ENCODE results near the gene DNAJB13.
"Not testable (repeated sequence)": the region's sequence is repeated elsewhere in the genome, so short reads cannot be mapped to it uniquely, and the experiment has no call there.

The DNAJB13 gene, protein sequence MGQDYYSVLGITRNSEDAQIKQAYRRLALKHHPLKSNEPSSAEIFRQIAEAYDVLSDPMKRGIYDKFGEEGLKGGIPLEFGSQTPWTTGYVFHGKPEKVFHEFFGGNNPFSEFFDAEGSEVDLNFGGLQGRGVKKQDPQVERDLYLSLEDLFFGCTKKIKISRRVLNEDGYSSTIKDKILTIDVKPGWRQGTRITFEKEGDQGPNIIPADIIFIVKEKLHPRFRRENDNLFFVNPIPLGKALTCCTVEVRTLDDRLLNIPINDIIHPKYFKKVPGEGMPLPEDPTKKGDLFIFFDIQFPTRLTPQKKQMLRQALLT
- long read RNA-seq, donor 1, partial matches to known transcripts: 0 of 1 reads
- long read RNA-seq, donor 1, other reads (novel, unspliced or antisense): 0 of 1 reads
- long read RNA-seq, donor 2, partial matches to known transcripts: 0 of 1 reads
- long read RNA-seq, donor 2, other reads (novel, unspliced or antisense): 0 of 1 reads
- long read RNA-seq, donor 3: 0 reads
- long read RNA-seq, donor 4: 0 reads
- long read RNA-seq, donor 5: 0 reads
- long read RNA-seq, donor 6, partial matches to known transcripts: 0 of 1 reads
- long read RNA-seq, donor 6, other reads (novel, unspliced or antisense): 0 of 1 reads
- long read RNA-seq, donor 7: 0 reads
- long read RNA-seq, donor 8, partial matches to known transcripts: 0 of 2 reads
- long read RNA-seq, donor 8, other reads (novel, unspliced or antisense): 0 of 2 reads

DNA sequence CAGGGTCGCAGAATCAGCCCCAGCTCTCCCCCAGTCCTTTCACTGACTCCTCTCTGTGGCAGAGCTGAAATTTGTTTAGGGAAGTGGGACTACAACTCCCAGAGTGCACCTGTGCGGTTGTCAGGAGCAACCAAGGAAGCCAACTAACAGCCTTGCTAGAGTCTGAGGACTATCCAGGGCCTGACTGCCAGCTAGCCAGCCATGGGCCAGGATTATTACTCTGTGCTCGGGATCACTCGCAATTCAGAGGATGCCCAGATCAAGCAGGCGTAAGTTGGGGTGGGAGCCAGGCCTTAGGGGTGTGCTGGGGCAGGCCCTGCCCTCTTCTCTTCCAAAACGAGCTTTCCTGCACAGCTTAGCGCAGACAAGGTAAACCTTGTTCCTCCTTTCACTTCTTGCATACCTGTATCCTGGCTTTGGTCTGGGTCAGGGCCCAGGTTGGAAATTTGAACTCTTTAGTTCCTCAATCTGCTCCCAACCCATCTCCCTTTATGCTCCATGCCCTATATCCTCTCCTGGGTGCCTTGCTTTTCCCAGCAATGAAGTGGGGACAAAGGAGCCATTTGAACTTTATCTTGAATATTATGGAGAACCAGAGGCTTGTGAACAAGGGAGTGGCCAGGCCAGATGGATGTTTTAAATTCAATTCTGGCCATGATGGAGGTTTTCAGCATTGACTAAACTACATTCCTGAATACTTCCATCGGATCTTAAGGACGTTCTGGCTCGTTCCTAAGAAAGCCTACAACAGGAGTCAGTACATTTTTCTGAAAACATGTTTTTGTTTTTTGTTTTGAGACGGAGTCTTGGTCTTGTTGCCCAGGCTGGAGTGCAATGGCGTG, at the start of gene DNAJB13:
Gene DNAJB13 (plus strand): TSS at position 158 of the 842 bp plus-strand sequence. CDS start 44 bp downstream, at position 202.
- DNase-seq: no peak

DNA sequence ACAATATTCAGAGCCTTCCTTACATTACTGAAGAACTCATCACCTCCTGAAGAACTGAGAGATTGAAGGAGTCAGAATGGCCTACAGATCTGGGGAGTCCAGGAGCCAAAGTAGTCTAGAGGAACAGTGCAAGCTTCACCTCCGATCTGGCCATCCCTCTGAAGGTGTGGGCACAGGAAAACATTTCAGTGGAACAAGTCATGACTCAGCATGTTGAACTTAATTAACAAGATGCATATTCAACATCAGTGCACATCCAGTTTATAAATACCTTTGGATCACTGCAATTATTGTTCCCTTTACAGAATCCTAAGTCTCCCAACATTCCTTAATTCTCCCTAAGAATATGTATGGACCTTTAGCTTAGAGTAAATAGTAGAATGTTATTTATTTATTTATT, 48.5 kb upstream of the DNAJB13 start:
- DNase-seq: no peak

DNA sequence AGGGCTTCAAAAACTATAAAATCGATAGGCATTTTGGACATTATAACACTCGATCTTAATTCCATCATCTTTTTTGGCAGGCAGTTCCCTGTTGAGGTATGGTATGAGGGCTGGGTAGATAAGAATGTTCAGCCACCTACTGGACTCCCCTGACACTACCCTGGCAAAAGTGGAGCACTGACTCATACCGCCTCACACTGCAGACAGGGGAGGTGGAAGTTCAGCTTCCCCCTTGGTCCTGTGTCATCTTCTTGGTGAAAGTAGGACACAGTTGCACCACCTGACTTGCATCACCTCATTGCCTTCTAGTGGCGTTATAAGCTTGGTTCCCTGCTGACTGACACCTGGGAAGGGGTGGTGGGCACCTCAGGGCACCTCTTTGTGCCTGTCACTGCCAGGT, 43.6 kb upstream of the DNAJB13 start:
- no peak for DNase-seq

DNA sequence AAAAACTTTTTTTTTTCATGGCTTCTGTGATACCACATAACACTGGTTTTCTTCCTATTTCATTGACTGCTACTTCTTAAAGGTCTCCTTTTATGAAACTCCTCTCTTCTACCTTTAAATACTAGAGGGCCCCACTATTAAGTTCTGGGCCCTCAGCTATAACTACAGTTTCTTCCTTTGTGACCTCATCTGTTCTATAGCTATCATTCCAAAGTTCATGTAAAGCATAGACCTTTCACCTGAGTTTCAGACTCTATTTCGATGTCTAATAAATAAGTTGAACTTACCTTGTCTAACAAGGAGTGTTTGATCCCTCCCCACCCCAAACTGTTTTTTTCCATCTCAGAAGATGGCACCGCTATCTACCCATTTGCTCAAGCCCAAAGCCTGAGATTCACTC, 38.8 kb upstream of the DNAJB13 start:
- DNase-seq: no peak

DNA sequence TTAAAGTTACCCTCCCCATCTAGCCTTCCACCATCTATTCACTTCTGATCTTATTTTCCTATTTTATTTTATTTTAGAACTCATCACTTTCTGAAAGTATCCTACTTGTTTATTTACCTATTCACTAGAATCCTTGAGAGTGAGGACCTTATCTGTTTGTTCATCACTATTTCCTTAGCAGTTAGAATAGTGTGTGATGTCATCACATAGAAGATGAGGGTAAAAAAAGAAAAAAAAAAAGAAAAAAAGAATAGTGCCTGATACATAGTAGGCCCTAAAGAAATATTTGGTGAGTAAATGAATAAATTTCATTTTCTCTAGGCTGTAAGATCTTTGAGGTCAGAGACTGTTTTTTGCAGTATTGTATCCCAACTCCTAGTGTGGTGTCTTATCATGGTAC, 37.4 kb upstream of the DNAJB13 start:
- DNase-seq: no peak

DNA sequence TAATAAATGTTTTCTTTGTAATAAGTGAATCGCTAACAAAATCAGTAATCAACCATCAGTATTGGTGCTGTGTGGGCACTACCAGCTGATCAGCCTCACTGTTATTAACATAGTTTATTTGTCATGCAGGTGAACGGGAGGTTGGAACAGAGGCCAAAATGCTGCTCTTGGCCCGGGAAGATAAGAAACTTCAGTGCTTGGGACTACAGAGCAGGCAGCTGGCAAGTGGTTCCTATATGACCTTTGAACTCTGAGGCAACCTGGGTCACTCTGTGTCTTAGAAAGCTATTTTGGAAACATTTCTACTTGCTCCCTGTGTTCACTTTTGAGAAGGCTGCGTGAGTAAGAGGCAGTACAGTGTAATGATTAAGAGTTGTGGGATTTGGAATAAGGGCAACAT, 36.5 kb upstream of the DNAJB13 start:
- DNase-seq: no peak

DNA sequence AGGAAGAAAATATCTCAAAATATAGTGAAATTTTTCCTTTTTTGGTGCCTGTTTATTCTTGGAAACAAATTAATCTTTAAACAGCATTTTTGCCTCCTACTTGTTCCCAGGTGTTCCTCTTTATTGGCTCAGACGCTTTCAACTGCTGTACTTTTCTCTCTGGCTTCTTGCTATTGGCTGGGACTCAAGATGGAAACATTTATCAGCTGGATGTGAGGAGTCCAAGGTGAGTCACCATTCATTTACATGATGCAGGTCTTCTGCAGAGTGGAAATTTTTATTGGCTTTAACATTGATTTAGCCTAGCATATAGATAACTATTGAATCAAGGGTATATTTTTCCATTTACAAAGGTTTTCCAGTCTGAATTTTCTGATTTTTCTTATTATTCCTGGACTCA, 34.4 kb upstream of the DNAJB13 start:
- no peak for DNase-seq

DNA sequence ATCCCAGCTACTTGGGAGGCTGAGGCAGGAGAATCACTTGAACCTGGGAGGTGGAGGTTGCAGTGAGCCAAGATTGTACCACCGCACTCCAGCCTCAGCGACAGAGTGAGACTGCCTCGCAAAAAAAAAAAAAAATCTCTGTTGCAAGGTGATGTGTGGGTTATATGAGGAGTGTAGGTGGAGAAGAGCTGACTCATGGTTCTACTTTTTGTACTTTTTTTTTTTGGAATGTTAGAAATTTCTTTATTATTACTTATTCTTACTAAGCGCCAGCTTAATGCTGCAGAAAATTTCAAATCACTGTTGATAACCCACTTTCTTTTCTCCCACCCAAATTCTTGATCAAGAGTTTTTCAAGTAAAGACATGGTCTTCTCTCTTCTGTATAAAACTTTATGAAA, 29.6 kb upstream of the DNAJB13 start:
- DNase-seq: no peak

DNA sequence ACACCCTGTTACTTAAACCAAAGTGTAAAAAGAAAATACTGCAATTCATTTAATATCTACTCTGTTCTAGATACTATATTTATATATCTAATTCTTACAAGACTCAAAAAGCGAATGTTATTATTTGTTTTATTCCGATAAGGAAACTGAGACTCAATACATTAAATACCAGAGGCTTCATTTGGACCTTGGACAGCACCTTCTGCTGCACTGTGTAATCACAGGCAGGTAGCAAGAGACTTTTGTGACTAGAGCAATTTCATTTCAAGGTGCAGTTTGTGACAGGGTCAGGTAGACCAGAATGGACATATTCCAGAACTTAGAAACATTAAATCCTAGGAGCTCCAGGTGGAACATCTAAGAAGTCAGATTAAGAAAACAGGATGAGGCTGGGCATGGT, 21.4 kb upstream of the DNAJB13 start:
- DNase-seq: no peak

DNA sequence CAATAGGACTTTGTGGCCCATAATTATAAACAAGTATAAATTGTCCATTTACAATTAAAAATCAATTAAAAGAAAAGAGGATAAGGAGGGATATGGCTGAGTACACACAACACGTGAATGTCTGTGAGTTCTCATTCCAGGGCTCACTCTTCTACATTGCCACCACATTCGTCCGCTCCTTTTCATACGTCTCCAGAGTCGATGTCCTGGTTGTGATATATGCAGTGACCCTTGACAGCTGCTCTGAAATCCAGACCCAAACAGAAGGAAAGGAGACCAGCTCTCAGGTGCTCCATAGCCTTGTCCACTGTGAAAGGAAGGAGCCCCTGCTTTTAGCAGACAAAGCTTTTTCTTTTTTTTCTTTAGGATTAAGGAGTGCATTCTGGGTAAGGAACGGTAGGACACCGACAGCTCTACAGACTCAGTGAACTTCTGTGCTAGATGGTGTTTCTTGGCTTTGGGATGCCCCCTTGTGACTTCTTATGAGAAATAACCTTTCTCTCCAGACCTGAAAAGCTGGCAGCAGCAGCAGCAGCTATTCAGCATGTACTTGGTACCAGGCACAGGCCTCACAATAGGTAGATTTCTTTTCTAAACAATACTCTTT, 19.7 kb upstream of the DNAJB13 start:
- peak; percentile 6 for DNase-seq

DNA sequence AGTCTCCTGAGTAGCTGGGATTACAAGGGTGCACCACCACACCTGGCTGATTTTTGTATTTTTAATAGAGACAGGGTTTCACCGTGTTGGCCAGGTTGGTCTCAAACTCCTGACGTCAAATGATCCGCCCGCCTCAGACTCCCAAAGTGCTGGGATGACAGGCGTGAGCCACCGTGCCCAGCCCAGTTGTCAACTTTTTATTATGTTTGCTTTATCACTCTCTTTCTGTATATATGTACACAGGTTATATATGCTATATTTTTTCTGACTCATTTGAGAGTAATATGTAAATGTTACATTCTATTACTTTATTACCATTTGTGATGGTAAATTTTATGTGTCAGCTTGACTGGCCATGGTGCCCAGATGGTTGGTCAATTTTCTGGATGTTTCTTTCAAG, 18.9 kb upstream of the DNAJB13 start:
- no peak for DNase-seq

DNA sequence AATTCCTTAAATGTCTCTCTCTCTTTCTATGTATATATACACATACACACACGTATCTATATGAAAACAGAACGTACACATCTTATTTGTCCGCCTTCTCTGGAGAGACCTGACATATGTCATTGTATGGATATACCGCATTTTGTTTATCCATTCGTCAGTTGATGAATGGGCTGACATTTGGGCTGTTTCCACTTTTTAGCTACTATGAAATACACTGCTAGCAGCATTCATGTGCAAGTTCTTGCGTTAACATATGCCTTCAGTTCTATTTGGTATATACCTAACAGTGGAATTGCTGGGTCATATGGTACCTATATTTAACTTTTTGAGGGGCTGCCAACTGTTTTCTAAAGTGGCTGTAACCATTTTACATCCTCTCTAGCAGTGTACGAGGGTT, 18.0 kb upstream of the DNAJB13 start:
- no peak for DNase-seq

DNA sequence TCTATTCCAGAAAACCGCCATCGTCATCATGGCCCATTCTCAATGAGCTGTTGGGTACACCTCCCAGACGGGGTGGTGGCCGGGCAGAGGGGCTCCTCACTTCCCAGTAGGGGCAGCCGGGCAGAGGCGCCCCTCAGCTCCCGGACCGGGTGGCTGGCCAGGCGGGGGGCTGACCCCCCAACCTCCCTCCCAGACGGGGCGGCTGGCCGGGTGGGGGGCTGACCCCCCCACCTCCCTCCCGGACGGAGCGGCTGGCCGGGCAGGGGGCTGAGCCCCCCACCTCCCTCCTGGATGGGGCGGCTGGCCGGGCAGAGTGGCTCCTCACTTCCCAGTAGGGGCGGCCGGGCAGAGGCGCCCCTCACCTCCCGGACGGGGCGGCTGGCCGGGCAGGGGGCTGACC, 14.8 kb upstream of the DNAJB13 start:
- not testable (repeated sequence) for DNase-seq

DNA sequence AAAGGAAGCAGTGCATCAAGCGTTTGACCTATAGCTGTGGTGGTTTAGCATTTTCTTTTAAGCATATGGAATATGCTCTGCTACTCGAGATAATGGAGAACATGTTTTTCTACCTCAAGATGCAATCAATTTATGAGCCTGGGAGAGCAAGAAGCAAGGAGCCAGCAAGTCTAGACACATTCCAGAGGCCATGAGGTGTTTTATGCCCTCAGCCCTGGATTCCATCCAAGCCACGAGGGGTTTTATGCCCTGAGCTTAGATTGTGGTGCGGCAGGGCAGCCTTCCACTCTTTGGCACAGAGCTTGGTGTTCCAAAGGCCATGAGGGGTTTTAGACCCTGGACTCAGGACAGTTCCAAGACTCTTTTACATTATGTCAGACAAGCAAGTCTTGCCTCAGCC, 11.7 kb upstream of the DNAJB13 start:
- no peak for DNase-seq

DNA sequence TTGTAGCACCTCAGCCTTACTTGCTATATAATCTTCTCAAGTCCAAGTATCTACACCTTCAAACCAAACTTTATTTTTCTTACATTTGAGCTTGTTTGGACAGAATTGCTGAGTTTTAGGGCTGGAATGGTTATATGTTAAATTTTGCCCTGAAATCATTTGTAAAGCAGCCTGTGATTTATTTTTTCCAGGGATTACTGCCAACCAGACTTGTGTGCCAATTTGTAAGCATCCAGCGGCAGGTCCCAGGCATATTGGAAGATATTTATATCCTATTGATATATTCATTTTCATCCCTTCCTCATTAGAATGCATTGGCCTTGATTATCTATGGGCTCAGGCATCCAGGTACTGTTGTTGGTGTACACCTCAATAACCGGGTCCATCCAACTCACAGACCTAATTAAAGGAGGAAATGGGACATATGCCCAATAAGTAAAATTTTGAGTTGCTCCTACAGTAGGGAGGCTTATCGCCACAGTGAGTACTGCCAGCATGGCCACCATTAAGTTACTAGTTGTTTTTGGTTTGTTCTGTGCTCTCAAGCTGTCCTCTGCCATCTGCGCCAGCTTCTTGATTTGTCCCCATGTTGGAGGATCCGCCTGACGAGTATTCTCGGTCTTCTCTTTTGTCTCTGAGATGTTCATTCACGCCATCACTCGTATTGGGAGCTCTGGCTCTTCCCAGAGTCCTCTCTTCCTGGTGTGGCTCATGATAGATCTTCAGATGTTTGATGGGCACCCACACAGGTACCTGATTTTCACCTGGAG, 9.8 kb upstream of the DNAJB13 start:
- no peak for DNase-seq

DNA sequence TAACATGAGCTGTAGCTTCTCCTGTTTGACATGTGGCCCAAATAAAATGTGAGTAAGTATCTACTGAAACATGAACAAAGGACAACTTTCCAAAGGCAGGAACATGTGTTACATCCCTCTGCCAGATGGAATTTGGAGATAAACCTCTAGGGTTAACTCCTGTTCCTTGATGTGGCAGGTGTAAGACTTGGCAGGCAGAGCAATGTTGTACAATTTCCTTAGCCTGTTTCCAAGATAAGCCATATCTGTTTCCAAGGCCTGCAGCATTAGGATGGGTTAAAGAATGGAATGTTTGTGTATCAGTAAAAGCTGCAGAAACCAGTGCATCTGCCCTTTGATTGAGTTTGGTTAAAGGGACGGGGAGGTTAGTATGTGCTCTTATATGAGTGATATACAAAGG, 8.8 kb upstream of the DNAJB13 start:
- DNase-seq: no peak

DNA sequence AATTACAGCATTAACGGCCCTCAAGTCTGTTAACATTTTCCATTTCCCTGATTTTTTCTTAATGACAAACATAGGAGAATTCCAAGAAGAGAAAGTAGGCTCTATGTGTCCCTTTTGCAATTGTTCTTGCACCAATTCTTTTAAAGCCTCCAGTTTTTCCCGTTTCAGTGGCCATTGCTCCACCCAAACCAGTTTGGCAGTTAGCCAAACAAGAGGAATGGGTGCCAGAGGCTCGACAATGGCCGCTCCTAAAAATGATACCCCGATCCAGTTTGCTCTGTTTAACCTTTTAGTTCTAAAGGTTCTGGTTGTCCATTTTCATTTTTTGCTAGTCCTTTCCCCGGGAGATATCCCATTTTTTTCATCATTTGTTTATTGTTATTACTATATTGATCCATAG, 6.7 kb upstream of the DNAJB13 start:
- no peak for DNase-seq

DNA sequence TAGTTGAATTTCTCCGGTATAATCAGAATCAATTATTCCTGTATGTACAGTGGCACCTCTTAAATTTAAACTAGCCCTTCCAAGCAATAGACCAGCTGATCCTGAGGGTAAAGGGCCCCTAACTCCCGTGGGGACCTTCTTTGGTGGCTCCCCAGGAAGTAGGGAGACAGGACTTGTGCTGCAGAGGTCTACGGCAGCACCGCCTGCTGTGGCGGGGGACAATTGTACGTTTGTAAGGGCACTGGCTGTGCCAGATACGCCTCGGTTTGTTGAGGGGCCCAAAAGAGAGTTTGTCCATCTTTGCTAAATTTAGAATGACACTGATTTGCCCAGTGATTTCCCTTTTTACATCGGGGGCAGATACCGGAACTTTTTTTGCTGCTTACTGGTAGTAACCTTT, 5.9 kb upstream of the DNAJB13 start:
- no peak for DNase-seq

DNA sequence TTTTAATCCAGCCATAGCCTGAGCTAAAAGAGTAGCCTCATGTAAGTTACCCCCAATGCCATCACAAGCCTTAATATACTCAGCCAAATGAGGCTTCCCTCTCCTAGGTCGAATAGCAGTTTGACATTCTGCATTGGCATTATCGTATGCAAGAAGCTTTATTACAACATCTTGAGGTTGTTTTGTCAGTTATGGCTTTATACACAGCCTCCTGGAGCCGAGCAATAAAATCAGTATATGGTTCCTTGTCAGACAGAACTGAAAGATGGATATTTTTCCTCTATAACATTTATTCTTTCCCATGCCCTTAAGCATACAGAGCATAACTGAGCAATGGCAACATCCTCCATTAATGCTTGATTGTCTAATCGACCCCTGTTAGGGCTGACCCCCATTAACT, 5.4 kb upstream of the DNAJB13 start:
- no peak for DNase-seq

DNA sequence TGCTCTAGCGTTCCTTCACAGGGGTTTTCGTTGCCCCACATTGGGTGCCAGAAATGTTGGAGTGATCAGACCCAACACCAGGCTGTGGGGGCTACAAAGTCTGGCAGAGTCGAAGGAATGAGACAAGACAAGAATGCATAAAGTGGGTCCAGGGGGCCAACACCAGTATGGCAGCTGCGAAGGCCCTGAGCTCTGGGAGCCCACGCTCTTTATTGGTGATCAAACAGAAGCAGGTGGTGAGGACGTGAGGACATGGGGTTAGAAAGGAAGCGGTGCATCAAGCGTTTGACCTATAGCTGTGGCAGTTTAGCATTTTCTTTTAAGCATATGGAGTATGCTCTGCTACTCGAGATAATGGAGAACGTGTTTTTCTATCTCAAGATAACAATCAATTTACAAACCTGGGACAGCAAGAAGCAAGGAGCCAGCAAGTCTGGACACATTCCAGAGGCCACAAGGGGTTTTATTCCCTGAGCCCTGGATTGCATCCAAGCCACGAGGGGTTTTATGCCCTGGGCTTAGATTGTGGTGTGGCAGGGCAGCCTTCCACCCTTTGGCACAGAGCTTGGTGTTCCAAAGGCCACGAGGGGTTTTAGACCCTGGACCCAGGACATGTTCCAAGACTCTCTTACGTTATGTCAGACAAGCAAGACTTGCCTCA, 3.9 kb upstream of the DNAJB13 start:
- no peak for DNase-seq

DNA sequence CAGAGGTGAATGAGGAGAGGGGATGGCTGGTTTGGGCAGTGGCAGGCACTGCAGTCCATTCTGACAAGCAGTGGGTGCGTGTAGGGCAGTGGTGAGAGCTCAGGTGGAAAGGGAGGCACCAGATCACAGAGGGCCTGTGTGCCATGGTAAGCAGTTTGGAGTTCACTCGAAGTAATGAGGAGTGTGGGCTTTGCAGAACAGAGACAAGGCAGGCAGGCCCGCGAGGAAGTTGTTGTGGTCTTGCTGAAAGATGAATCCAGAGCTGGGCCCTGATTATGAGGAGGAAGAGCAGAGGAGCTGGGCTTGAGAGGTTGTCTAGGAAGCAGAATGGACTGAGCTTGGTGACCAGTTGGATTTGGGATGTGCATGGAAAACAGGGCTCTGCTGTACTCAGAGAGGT, 1.6 kb upstream of the DNAJB13 start:
- no peak for DNase-seq
